SK-N-SH (cell line): Measurements from ENCODE around the gene HSPBAP1. TPM values are rescaled to one million over a fixed set of nuclear protein-coding genes. Genes with fewer than 3 reads are reported as not detected.

Source experiments
- CTCF ChIA-PET: fragments of 300-600, 350-600 bp; formaldehyde crosslinking; extraction: SDS; loops from one replicate; lab custom pipeline; 2021; lab: Yijun Ruan, JAX
- POLR2A ChIA-PET: fragments of 350-600 bp; sonication (Branson Sonifier 250); formaldehyde crosslinking; extraction: SDS; loops from one replicate; lab custom pipeline; 2020; ENCODE audit warnings: antibody characterized with exemption, inconsistent platforms; lab: Yijun Ruan, JAX
- DNase-seq: peaks from one replicate; pipeline ENCODE4 v3.0.0; 2012
- H2AFZ ChIP-seq: fragments of 200-600 bp; sonication (generic); 2 replicates; pipeline ENCODE4 v1.8.1; 2016; ENCODE audit warnings: antibody characterized with exemption, mild to moderate bottlenecking, low read depth
- H3F3A ChIP-seq: fragments of 200-600 bp; sonication (generic); replicated peaks from 2 replicates; pipeline ENCODE3; 2016; ENCODE audit warnings: antibody characterized with exemption, mild to moderate bottlenecking; ENCODE audit not compliant: insufficient read depth
- H3K27ac ChIP-seq, 2 experiments: fragments of 200-500 bp in 1 of 2; fragments of 200-600 bp in 1 of 2; sonication (Bioruptor generic) in 1 of 2; sonication (generic), shearing (Covaris generic) in 1 of 2; 2 replicates each; pipeline versions ENCODE4 v1.5.1 to v1.6.1; 2014 to 2016; ENCODE audit warnings: low read depth in 2 of 2, inconsistent platforms in 1 of 2, low read length in 1 of 2, mild to moderate bottlenecking in 1 of 2, mixed read lengths in 1 of 2
- H3K27me3 ChIP-seq: fragments of 200-600 bp; sonication (generic), shearing (Covaris generic); 2 replicates; pipeline ENCODE4 v1.6.1; 2016; ENCODE audit warnings: mixed run types; ENCODE audit not compliant: insufficient read depth
- H3K36me3 ChIP-seq, 2 experiments: fragments of 200-500 bp in 1 of 2; fragments of 200-600 bp in 1 of 2; sonication (Bioruptor generic) in 1 of 2; sonication (generic) in 1 of 2; replicated peaks in 1 of 2; 2 replicates each; pipeline versions ENCODE3 to v1.5.1; 2014 to 2016; ENCODE audit warnings: low read length in 1 of 2, mild to moderate bottlenecking in 1 of 2; ENCODE audit not compliant: insufficient read depth in 2 of 2, control insufficient read depth in 1 of 2
- H3K4me1 ChIP-seq, 2 experiments: fragments of 200-500 bp in 1 of 2; fragments of 200-600 bp in 1 of 2; sonication (Bioruptor generic) in 1 of 2; sonication (generic), shearing (Covaris generic) in 1 of 2; 2 replicates each; pipeline versions ENCODE4 v1.5.1 to v1.6.1; 2014 to 2016; ENCODE audit warnings: low read depth in 1 of 2, low read length in 1 of 2, mixed run types in 1 of 2; ENCODE audit not compliant: insufficient read depth in 2 of 2, control insufficient read depth in 1 of 2
- H3K4me2 ChIP-seq: fragments of 200-600 bp; sonication (generic), shearing (Covaris generic); 2 replicates; pipeline ENCODE4 v1.6.1; 2017; ENCODE audit warnings: mixed run types
- H3K4me3 ChIP-seq, 2 experiments: fragments of 200-500 bp in 1 of 2; fragments of 200-600 bp in 1 of 2; sonication (Bioruptor generic) in 1 of 2; sonication (generic), shearing (Covaris generic) in 1 of 2; 2 replicates each; pipeline versions ENCODE4 v1.5.1 to v1.8.1; 2014 to 2016; ENCODE audit warnings: low read depth in 2 of 2, inconsistent platforms in 1 of 2, low read length in 1 of 2, mild to moderate bottlenecking in 1 of 2, mixed read lengths in 1 of 2, moderate library complexity in 1 of 2
- H3K79me2 ChIP-seq: fragments of 200-600 bp; sonication (generic); 2 replicates; pipeline ENCODE4 v1.8.1; 2017; ENCODE audit warnings: mild to moderate bottlenecking; ENCODE audit not compliant: insufficient read depth
- H3K9ac ChIP-seq: fragments of 200-600 bp; sonication (generic); 2 replicates; pipeline ENCODE4 v1.6.1; 2017; ENCODE audit warnings: mixed run types
- H3K9me2 ChIP-seq: fragments of 200-600 bp; sonication (generic); 2 replicates; pipeline ENCODE4 v1.6.1; 2017; ENCODE audit warnings: mixed run types
- H3K9me3 ChIP-seq: fragments of 200-600 bp; sonication (generic); 2 replicates; pipeline ENCODE4 v1.6.1; 2017; ENCODE audit warnings: mixed run types, mild to moderate bottlenecking, moderate library complexity
- H4K20me1 ChIP-seq: fragments of 200-600 bp; sonication (generic); 2 replicates; pipeline ENCODE4 v1.6.1; 2017; ENCODE audit warnings: mild to moderate bottlenecking, mixed run types; ENCODE audit not compliant: insufficient read depth
- CHD2 ChIP-seq: fragments of 150-350 bp; IDR thresholded peaks from 2 replicates; pipeline ENCODE4 v1.6.1; 2018; ENCODE audit warnings: low read length; ENCODE audit not compliant: partially characterized antibody
- CTCF ChIP-seq: fragments of 200-600 bp; sonication (generic); IDR thresholded peaks from 2 replicates; pipeline ENCODE4 v1.6.1; 2017; ENCODE audit warnings: antibody characterized with exemption, mild to moderate bottlenecking, moderate library complexity
- ELF1 ChIP-seq: IDR thresholded peaks from 2 replicates; pipeline ENCODE4 v1.4.0; 2012
- EP300 ChIP-seq, 2 experiments: IDR thresholded peaks; 2 replicates each; pipeline versions ENCODE4 v1.4.0 to v1.6.1; 2012; ENCODE audit warnings: borderline replicate concordance in 1 of 2, low read depth in 1 of 2, low read length in 1 of 2
- EZH2phosphoT487 ChIP-seq: fragments of 200-600 bp; sonication (generic); IDR thresholded peaks from 2 replicates; pipeline ENCODE4 v1.6.1; 2017; ENCODE audit warnings: low read depth, mixed run types, mild to moderate bottlenecking, antibody characterized with exemption, moderate library complexity, borderline replicate concordance
- FOXJ3 ChIP-seq: sonication (generic); formaldehyde crosslinking; IDR thresholded peaks from 2 replicates; pipeline ENCODE4 v1.5.1; 2020; ENCODE audit warnings: mild to moderate bottlenecking, missing genetic modification reagents
- GATA2 ChIP-seq: sonication (generic); formaldehyde crosslinking; IDR thresholded peaks from 2 replicates; pipeline ENCODE4 v1.5.0; 2020; ENCODE audit warnings: mild to moderate bottlenecking, missing genetic modification reagents
- IRF3 ChIP-seq: fragments of 150-350 bp; IDR thresholded peaks from 2 replicates; pipeline ENCODE4 v1.6.1; 2016; ENCODE audit warnings: mild to moderate bottlenecking, low read depth, low read length
- MEF2A ChIP-seq: IDR thresholded peaks from 2 replicates; pipeline ENCODE4 v1.4.0; 2012; ENCODE audit warnings: low read depth, borderline replicate concordance
- NFIC ChIP-seq: IDR thresholded peaks from 2 replicates; pipeline ENCODE4 v1.4.0; 2012; ENCODE audit warnings: borderline replicate concordance
- NRF1 ChIP-seq: IDR thresholded peaks from 2 replicates; pipeline ENCODE4 v1.6.1; 2012; ENCODE audit warnings: low read depth, mild to moderate bottlenecking, low read length
- PBX3 ChIP-seq: IDR thresholded peaks from 2 replicates; pipeline ENCODE4; 2012
- RFX5 ChIP-seq: IDR thresholded peaks from 2 replicates; pipeline ENCODE4 v1.6.1; 2012; ENCODE audit warnings: mild to moderate bottlenecking, improper control_type of control experiment, low read length
- TAF1 ChIP-seq: IDR thresholded peaks from 2 replicates; pipeline ENCODE4 v1.6.1; 2012; ENCODE audit warnings: low read depth, mild to moderate bottlenecking, low read length, moderate library complexity, borderline replicate concordance
- TCF12 ChIP-seq: IDR thresholded peaks from 2 replicates; pipeline ENCODE4 v1.4.0; 2012
- USF1 ChIP-seq: IDR thresholded peaks from 2 replicates; pipeline ENCODE4 v1.4.0; 2012; ENCODE audit warnings: low read depth, borderline replicate concordance
- WGBS: methylation state at CpG from one replicate; pipeline ENCODE4 v1.1.6; 2017; ENCODE audit warnings: low lambda C conversion rate; 5-methylcytosine and 5-hydroxymethylcytosine counted together
- polyA plus RNA-seq, 3 experiments: library from polyadenylated mRNA; depleted of rRNA; stranded (reverse); fragments of >200 nt; gene quantifications; 2 replicates each; pipeline ENCODE4 v1.2.3, GENCODE V29; 2012

HSPBAP1 gene
- polyA plus RNA-seq, 1 of the 3 experiments (the other 2 are of a cell fraction): 5.1 TPM

- DNase-seq: no peak
- H3K27ac ChIP-seq: no peak overlapping the region
- CTCF ChIA-PET: interaction anchor here (1.3 kb wide), 1 partner anchor 11 kb away, joined by 4 read pairs; no protein-coding TSS in a partner anchor
Observed at GRCh38 chr3:122785231-122785630, 8.4 kb downstream of the HSPBAP1 start.

GRCh38 chr3:122784436-122784835 is 9.2 kb downstream of the HSPBAP1 start:
- no peaks in the 10 kb centered on the region; the same call in 1 of the 2 replicates for H3K79me2 ChIP-seq
- 93% methylated on average over 1 of the region's 1 CpG for WGBS
- no peak overlapping the region for H3K27ac ChIP-seq
- no peaks in the 10 kb centered on the region; a peak in 1 of 4 replicates for H3K4me1 ChIP-seq
- no peaks in the 10 kb centered on the region for H3K9me2 ChIP-seq
- H2AFZ ChIP-seq: no peak overlapping the region
- H3F3A ChIP-seq: peaks cover 7% of the 10 kb centered on the region
- POLR2A ChIA-PET: interaction anchor here (0.5 kb wide), 1 partner anchor 35 kb away, joined by 4 read pairs; no protein-coding TSS in a partner anchor
- no peaks in the 10 kb centered on the region for H3K9me3 ChIP-seq
- DNase-seq: no peak
- peaks cover 0 to 2% of the 10 kb centered on the region in 2 experiments for H3K36me3 ChIP-seq
- H3K4me2 ChIP-seq: no peak overlapping the region
- H3K27me3 ChIP-seq: no peaks in the 10 kb centered on the region
- CTCF ChIA-PET: interaction anchor here (1.3 kb wide), 1 partner anchor 10 kb away, joined by 4 read pairs; no protein-coding TSS in a partner anchor
- no peaks in the 10 kb centered on the region for H4K20me1 ChIP-seq
- no peak overlapping the region for H3K9ac ChIP-seq
- no peak overlapping the region for H3K4me3 ChIP-seq
- no peak for TF ChIP-seq RFX5
- TF ChIP-seq EP300 (IDR thresholded peaks at IDR 0.05; ENCODE audit: borderline replicate concordance in 1 of 2, low read depth in 1 of 2, low read length in 1 of 2): no peak
- no peak for TF ChIP-seq EZH2phosphoT487
- TF ChIP-seq NFIC: no peak
- no peak for TF ChIP-seq ELF1
- TF ChIP-seq PBX3: no peak
- TF ChIP-seq GATA2 (CRISPR knock-in tag): no peak
- no peak for TF ChIP-seq CTCF
- TF ChIP-seq IRF3: no peak
- no peak for TF ChIP-seq NRF1
- TF ChIP-seq CHD2: no peak
- TF ChIP-seq TAF1: no peak
- no peak for TF ChIP-seq TCF12
- no peak for TF ChIP-seq USF1
- TF ChIP-seq MEF2A: no peak

More at GRCh38 chr3:122785231-122785630, 8.4 kb downstream of the HSPBAP1 start:
- Histone ChIP-seq H3K4me2 (no peak overlapping the region), H3K9ac (no peak overlapping the region), H3K27me3 (no peaks in the 10 kb centered on the region), H3K9me3 (no peaks in the 10 kb centered on the region), H3K36me3 (peaks cover 0 to 2% of the 10 kb centered on the region in 2 experiments), H3F3A (peaks cover 8% of the 10 kb centered on the region), H3K9me2 (no peaks in the 10 kb centered on the region), H2AFZ (no peak overlapping the region), H4K20me1 (no peaks in the 10 kb centered on the region), H3K79me2 (no peaks in the 10 kb centered on the region; the same call in 1 of the 2 replicates), H3K4me3 (no peak overlapping the region), H3K4me1 (no peaks in the 10 kb centered on the region; a peak in 1 of 4 replicates)
- POLR2A ChIA-PET: no interaction called here
- no peak for TF ChIP-seq IRF3
- no peak for TF ChIP-seq USF1
- no peak for TF ChIP-seq MEF2A
- no peak for TF ChIP-seq FOXJ3 (CRISPR knock-in tag)
- 90% methylated on average over 1 of the region's 1 CpG for WGBS
